K562 (cell line): Measurements from ENCODE around the gene TUBA8. TPM values are rescaled to one million over a fixed set of nuclear protein-coding genes. Genes with fewer than 3 reads are reported as not detected.

Experiments
- ATAC-seq: fragments of 200-7000 bp; cut with Tn5 transposase; 3 replicates; pipeline ENCODE4 v1.9.1; 2020; ENCODE audit warnings: moderate library complexity
- BruUV-seq: library from RNA; stranded (reverse); fragments of 400-500 nt; replicated peaks from 2 replicates; lab custom pipeline; 2021; lab: Mats Ljungman, UMichigan
- CTCF ChIA-PET: fragments of 300-600 bp; formaldehyde crosslinking; extraction: SDS; loops from one replicate; lab custom pipeline; 2021; ENCODE audit warnings: low intra/inter-chr PET ratio; lab: Yijun Ruan, JAX
- POLR2A ChIA-PET: fragments of 300-600, 350-650 bp; sonication (Branson Sonifier 250); formaldehyde crosslinking; extraction: SDS; loops from one replicate; lab custom pipeline; 2021; ENCODE audit warnings: antibody characterized with exemption, inconsistent platforms; lab: Yijun Ruan, JAX
- DNase-seq, 4 experiments: peaks; one replicate each; pipeline versions ENCODE4 v3.0.0 to v3.0.0-alpha.2; 2011 to 2018; ENCODE audit warnings: low spot score in 3 of 4, mixed read lengths in 3 of 4; ENCODE audit errors: extremely low read depth in 1 of 4
- FAIRE-seq: peaks from 2 replicates; lab custom pipeline; 2011; peaks lifted over from hg19 to GRCh38; lab: Jason Lieb, UNC
- H2AFZ ChIP-seq: 2 replicates; pipeline ENCODE4 v1.6.0; 2011; ENCODE audit warnings: low read depth, low read length, control low read depth, inconsistent platforms
- H3K27ac ChIP-seq: fragments of 200-600 bp; 3 replicates; pipeline ENCODE4 v1.8.0; 2011; ENCODE audit warnings: low read depth, mild to moderate bottlenecking, control low read depth, inconsistent platforms, low read length, moderate library complexity, mixed read lengths; ENCODE audit errors: extremely low read depth
- H3K27me3 ChIP-seq, 2 experiments: fragments of 300-600 bp in 1 of 2; 2 replicates in 1 of 2; 3 replicates in 1 of 2; pipeline versions ENCODE4 v1.6.0 to v1.8.0; 2011; ENCODE audit warnings: inconsistent platforms in 2 of 2, low read length in 2 of 2, mild to moderate bottlenecking in 1 of 2, mixed read lengths in 1 of 2, moderate library complexity in 1 of 2; ENCODE audit not compliant: control insufficient read depth in 2 of 2, insufficient read depth in 2 of 2
- H3K36me3 ChIP-seq: fragments of 300-600 bp; 3 replicates; pipeline ENCODE4 v1.8.0; 2011; ENCODE audit warnings: mild to moderate bottlenecking, low read length, inconsistent platforms; ENCODE audit not compliant: control insufficient read depth, insufficient read depth
- H3K4me1 ChIP-seq, 2 experiments: fragments of 200-600 bp in 1 of 2; replicated peaks in 1 of 2; 2 replicates in 1 of 2; 3 replicates in 1 of 2; pipeline versions ENCODE4 v1.5.1 to v1.8.0; 2011; ENCODE audit warnings: inconsistent platforms in 2 of 2, low read length in 2 of 2, mild to moderate bottlenecking in 1 of 2, mixed read lengths in 1 of 2, moderate library complexity in 1 of 2; ENCODE audit not compliant: control insufficient read depth in 2 of 2, insufficient read depth in 2 of 2
- H3K4me2 ChIP-seq: 2 replicates; pipeline ENCODE4 v1.6.1; 2011; ENCODE audit warnings: low read length, control low read depth, inconsistent platforms, mixed read lengths; ENCODE audit not compliant: insufficient read depth
- H3K4me3 ChIP-seq: fragments of 200-600 bp; sonication (generic), shearing (Covaris generic); 2 replicates; pipeline ENCODE4 v1.5.1; 2016; ENCODE audit warnings: control low read depth, inconsistent platforms
- H3K79me2 ChIP-seq: fragments of 200-600 bp; 3 replicates; pipeline ENCODE4 v1.8.0; 2011; ENCODE audit warnings: low read length, inconsistent platforms; ENCODE audit not compliant: control insufficient read depth, insufficient read depth
- H3K9ac ChIP-seq, 2 experiments: 2 replicates each; pipeline versions ENCODE4 v1.6.0 to v1.6.1; 2011; ENCODE audit warnings: low read depth in 2 of 2, low read length in 2 of 2, control low read depth in 1 of 2, inconsistent platforms in 1 of 2, mild to moderate bottlenecking in 1 of 2, mixed read lengths in 1 of 2; ENCODE audit not compliant: insufficient read depth in 1 of 2
- H3K9me1 ChIP-seq: one replicate; pipeline ENCODE4 v1.6.0; 2011; ENCODE audit warnings: inconsistent platforms, mild to moderate bottlenecking, low read length, moderate library complexity; ENCODE audit not compliant: control insufficient read depth, insufficient read depth
- H3K9me3 ChIP-seq: replicated peaks from 2 replicates; pipeline ENCODE4 v1.5.1; 2011; ENCODE audit warnings: low read depth, low read length, inconsistent platforms; ENCODE audit not compliant: control insufficient read depth, insufficient read depth
- H4K20me1 ChIP-seq: replicated peaks from 2 replicates; pipeline ENCODE4 v1.6.1; 2011; ENCODE audit warnings: low read length, inconsistent platforms, mixed read lengths; ENCODE audit not compliant: control insufficient read depth, insufficient read depth
- CBFA2T3 ChIP-seq: fragments of 450-650 bp; IDR thresholded peaks from 2 replicates; pipeline ENCODE4 v1.6.1; 2017
- NCOR1 ChIP-seq: fragments of 450-650 bp; IDR thresholded peaks from 2 replicates; pipeline ENCODE4 v1.6.1; 2016; ENCODE audit warnings: mild to moderate bottlenecking, moderate library complexity
- ZBTB34 ChIP-seq: fragments of 250-450 bp; sonication (Bioruptor Pico); IDR thresholded peaks from 2 replicates; pipeline ENCODE4 v1.8.0; 2021; ENCODE audit warnings: mild to moderate bottlenecking, moderate library complexity
- ZNF282 ChIP-seq: sonication (generic); formaldehyde crosslinking; IDR thresholded peaks from 2 replicates; pipeline ENCODE4 v1.8.1; 2023; ENCODE audit warnings: missing genetic modification reagents
- ZNF668 ChIP-seq: fragments of 250-450 bp; sonication (Bioruptor Pico); IDR thresholded peaks from 2 replicates; pipeline ENCODE4 v1.8.0; 2022; ENCODE audit warnings: mild to moderate bottlenecking, inconsistent platforms
- WGBS: fragments of 100-300 bp; shearing (Covaris generic); methylation state at CpG from one replicate; pipeline ENCODE4 v1.1.6; 2016; ENCODE audit warnings: low coverage, mixed read lengths; ENCODE audit not compliant: insufficient coverage; ENCODE audit errors: missing lambda C conversion rate; 5-methylcytosine and 5-hydroxymethylcytosine counted together
- in situ Hi-C: fragments of 300-500 bp; cut with MboI; formaldehyde crosslinking; loops from 4 replicates; pipeline ENCODE4 v1.15.0; 2018; ENCODE audit warnings: inconsistent platforms, mixed read lengths
- intact Hi-C: fragments of 100-400 bp; cut with micrococcal nuclease; formaldehyde crosslinking; loops from 2 replicates; pipeline ENCODE4 v1.14.2; 2022
- polyA plus RNA-seq, 8 experiments: library from polyadenylated mRNA; depleted of rRNA in 4 of 8; stranded (reverse) in 5 of 8; unstranded in 3 of 8; fragments of >200 nt; fragmentation: Nextera tagmentation in 2 of 8; fragmentation: Illumina TruSeq in 1 of 8; extraction: Ambion mirVana in 2 of 8; extraction: Trizol in 1 of 8; gene quantifications; 2 replicates each; pipeline versions ENCODE4 v1.2.1 to v1.2.3, GENCODE V29; 2011 to 2014; ENCODE audit warnings: inconsistent platforms in 1 of 8, missing spikeins in 1 of 8
- total RNA-seq, 7 experiments: library from RNA; depleted of rRNA in 6 of 7; stranded (reverse); fragments of >200 nt in 6 of 7; fragmentation: Illumina TruSeq in 2 of 7; extraction: Trizol in 2 of 7; gene quantifications; 2 replicates each; pipeline versions ENCODE4 v1.2.1 to v1.2.3, GENCODE V29; 2011 to 2021; ENCODE audit warnings: low replicate concordance in 1 of 7

TUBA8 gene
- total and polyA plus RNA-seq, 9 of the 15 experiments (the other 6 are each of a cell fraction or from before 2014, with no cell fraction given), result 0.07 to 1.1 (median 0.65) TPM

- 77% methylated on average over 7 of the region's 7 CpGs for WGBS
- CTCF ChIA-PET, result no interaction called here
- Histone ChIP-seq H3K4me1 (no peaks in the 10 kb centered on the region), H3K9me1 (peaks cover 5% of the 10 kb centered on the region), H3K27ac (no peak overlapping the region), H2AFZ (no peak overlapping the region), H3K27me3 (no peaks in the 10 kb centered on the region), H3K9me3 (no peaks in the 10 kb centered on the region), H3K4me3 (no peak overlapping the region), H3K36me3 (peaks cover 47% of the 10 kb centered on the region; the same call in 2 of the 3 replicates), H3K4me2 (no peak overlapping the region), H3K9ac (no peak overlapping the region), H4K20me1 (no peaks in the 10 kb centered on the region), H3K79me2 (no peaks in the 10 kb centered on the region)
- ATAC-seq (no peak), FAIRE-seq (no peak), DNase-seq (no peak)
- in situ Hi-C loops (no loop called here), intact Hi-C loops (no loop called here)
- no TSS peak for BruUV-seq
- POLR2A ChIA-PET, result interaction anchor here (0.6 to 1.5 kb wide), 7 partner anchors 9 to 1910 kb away, joined by 3 to 5 read pairs (median 3); partner anchors contain the start of gene PEX26
- TF ChIP-seq ZNF668 (CRISPR knock-in tag) (no peak), CBFA2T3 (no peak), ZNF282 (no peak), NCOR1 (no peak), ZBTB34 (CRISPR knock-in tag) (no peak)
Observed at GRCh38 chr22:18091478-18091877, 19.1 kb upstream of the TUBA8 start.
